Stomach (tissue), 9 donors: Measurements from ENCODE around the gene RPL39L. TPM values are rescaled to one million over a fixed set of nuclear protein-coding genes. Genes with fewer than 3 reads are reported as not detected.
A peak's percentile ranks its signal among the peaks of the same experiment; 100 is the strongest.

Experiments used
- DNase-seq, 2 donors: peaks; one replicate each; pipeline versions ENCODE4 v3.0.0 to v3.0.0-alpha.2; 2013 to 2019
- H3K27ac ChIP-seq, 5 donors: fragments of 200-600 bp in 4 of 5; sonication (generic) in 4 of 5; one replicate each; pipeline ENCODE4 v1.5.1; 2013 to 2019; ENCODE audit warnings: mild to moderate bottlenecking in 1 of 5, moderate library complexity in 1 of 5
- H3K27me3 ChIP-seq, 3 donors: fragments of 200-600 bp; sonication (generic); one replicate each; pipeline ENCODE4 v1.5.1; 2017 to 2019; ENCODE audit warnings: mixed run types in 1 of 3
- H3K36me3 ChIP-seq, 4 donors: fragments of 200-600 bp; sonication (generic); 1 replicate in 3 of 4; 2 replicates in 1 of 4; pipeline ENCODE4 v1.5.1; 2016 to 2019
- H3K4me1 ChIP-seq, 4 donors: fragments of 200-600 bp; sonication (generic); one replicate each; pipeline ENCODE4 v1.5.1; 2016 to 2019
- H3K4me3 ChIP-seq, 4 donors: fragments of 200-600 bp; sonication (generic) in 3 of 4; one replicate each; pipeline ENCODE4 v1.5.1; 2016 to 2019; ENCODE audit warnings: mild to moderate bottlenecking in 1 of 4
- H3K9me3 ChIP-seq, 4 donors: fragments of 200-600 bp; sonication (generic); one replicate each; pipeline ENCODE4 v1.5.1; 2016 to 2019
- CTCF ChIP-seq, 7 experiments: fragments of 450-650 bp in 4 of 7; fragments of 200-600 bp in 3 of 7; sonication (generic) in 3 of 7; IDR thresholded peaks; one replicate each; pipeline ENCODE4 v1.5.1; 2016 to 2019; ENCODE audit warnings: antibody characterized with exemption in 7 of 7, control low read depth in 2 of 7, mild to moderate bottlenecking in 1 of 7
- EP300 ChIP-seq: sonication (generic); formaldehyde crosslinking; IDR thresholded peaks from one replicate; pipeline ENCODE4 v1.6.1; 2017; ENCODE audit warnings: antibody characterized with exemption
- POLR2A ChIP-seq, 4 donors: fragments of 450-650 bp; IDR thresholded peaks; one replicate each; pipeline ENCODE4 v1.6.1; 2016; ENCODE audit warnings: antibody characterized with exemption in 4 of 4, control low read depth in 2 of 4, mild to moderate bottlenecking in 1 of 4, moderate library complexity in 1 of 4
- POLR2AphosphoS5 ChIP-seq, 3 donors: sonication (generic); formaldehyde crosslinking; IDR thresholded peaks; one replicate each; pipeline ENCODE4 v1.6.1; 2016; ENCODE audit warnings: antibody characterized with exemption in 3 of 3
- WGBS, 5 donors: extraction: QIAGEN DNeasy Blood & Tissue Kit in 3 of 5; methylation state at CpG; one replicate each; pipeline versions ENCODE4 v1.1.5 to v1.1.7; 2013 to 2018; 5-methylcytosine and 5-hydroxymethylcytosine counted together
- intact Hi-C: fragments of 100-400 bp; cut with DNase I; formaldehyde crosslinking; loops from one replicate; pipeline ENCODE4 v1.15.1; 2023; ENCODE audit warnings: low total_unique reads
- polyA plus RNA-seq, 3 donors: library from polyadenylated mRNA; stranded (reverse); fragments of 200-250 nt; gene quantifications; one replicate each; pipeline ENCODE4 v1.2.3, GENCODE V29; 2013
- total RNA-seq, 5 donors: library from RNA; depleted of rRNA; stranded (reverse); fragments of >200 nt; gene quantifications; one replicate each; pipeline versions ENCODE4 v1.1.0 to v1.2.3, GENCODE V29; 2014 to 2016
- donor health status: healthy with polysubstance abuse.
- donor health status: Bipolar disorder and iron deficiency.
- donor health status: healthy.

The RPL39L gene
- total and polyA plus RNA-seq, 8 donors, result 2.0 to 13.7 (median 4.8) TPM; not detected in 1

GRCh38 chr3:187165144-187165543 is 25.8 kb upstream of the RPL39L start:
- Histone ChIP-seq H3K9me3 (peaks cover under 1 to 5% (median 2%) of the 10 kb centered on the region in 4 donors), H3K4me3 (no peak overlapping the region), H3K36me3 (no peaks in the 10 kb centered on the region), H3K27ac (no peak overlapping the region), H3K27me3 (no peaks in the 10 kb centered on the region), H3K4me1 (peaks cover 0 to 11% (median 2%) of the 10 kb centered on the region in 4 donors)
- peak in 1 of 2 donors; percentile 82 for DNase-seq
- TF ChIP-seq POLR2AphosphoS5 (IDR thresholded peaks at IDR 0.05) (no peak), EP300 (no peak), POLR2A (IDR thresholded peaks at IDR 0.05) (no peak), CTCF (IDR thresholded peaks at IDR 0.05) (peak in 5 of 7 experiments; percentile 61 to 80 (median 72))
- intact Hi-C loops, result no loop called here
- 0 to 2% (median 0%) methylated on average over 3 of the region's 3 CpGs for WGBS, 5 donors

GRCh38 chr3:187162265-187162953 is 23.1 kb upstream of the RPL39L start:
- H3K36me3 ChIP-seq, result no peaks in the 10 kb centered on the region
- 62 to 71% (median 66%) methylated on average over 6 of the region's 6 CpGs for WGBS, 5 donors
- no peak for TF ChIP-seq EP300
- TF ChIP-seq CTCF (IDR thresholded peaks at IDR 0.05), result no peak
- no peak for TF ChIP-seq POLR2AphosphoS5 (IDR thresholded peaks at IDR 0.05)
- no peak for TF ChIP-seq POLR2A (IDR thresholded peaks at IDR 0.05)
- no peak overlapping the region for H3K27ac ChIP-seq
- H3K27me3 ChIP-seq, result no peaks in the 10 kb centered on the region
- peaks cover 0 to 7% (median 2%) of the 10 kb centered on the region in 4 donors for H3K4me1 ChIP-seq
- peaks cover 5 to 10% (median 9%) of the 10 kb centered on the region in 4 donors for H3K9me3 ChIP-seq
- no peak overlapping the region for H3K4me3 ChIP-seq
- intact Hi-C loops, result loop anchor here (5.0 kb wide), 1 partner anchor 310 kb away; no protein-coding TSS in a partner anchor
- DNase-seq, result no peak

GRCh38 chr3:187161556-187161955 is 22.3 kb upstream of the RPL39L start:
- H3K4me3 ChIP-seq, result no peak overlapping the region
- intact Hi-C loops, result loop anchor here (5.0 kb wide), 1 partner anchor 309 kb away; no protein-coding TSS in a partner anchor
- H3K27ac ChIP-seq, result no peak overlapping the region
- H3K9me3 ChIP-seq, result peaks cover 5 to 10% (median 9%) of the 10 kb centered on the region in 4 donors
- H3K36me3 ChIP-seq, result no peaks in the 10 kb centered on the region
- DNase-seq, result no peak
- no peaks in the 10 kb centered on the region for H3K27me3 ChIP-seq
- peaks cover 0 to 7% (median 2%) of the 10 kb centered on the region in 4 donors for H3K4me1 ChIP-seq
- TF ChIP-seq CTCF (IDR thresholded peaks at IDR 0.05) (no peak), POLR2A (IDR thresholded peaks at IDR 0.05) (no peak), EP300 (no peak), POLR2AphosphoS5 (IDR thresholded peaks at IDR 0.05) (no peak)

GRCh38 chr3:187150599-187150998 is 11.3 kb upstream of the RPL39L start:
- 33 to 100% (median 75%) methylated on average over 1 to 2 of the region's 2 CpGs for WGBS, 5 donors
- peak; percentile 20 to 48 for DNase-seq
- H3K4me1 ChIP-seq, result no peaks in the 10 kb centered on the region

More at GRCh38 chr3:187150599-187150998, 11.3 kb upstream of the RPL39L start:
- H3K4me3 ChIP-seq, result no peak overlapping the region
- TF ChIP-seq POLR2A (IDR thresholded peaks at IDR 0.05) (no peak), POLR2AphosphoS5 (IDR thresholded peaks at IDR 0.05) (no peak), EP300 (no peak), CTCF (IDR thresholded peaks at IDR 0.05) (peak in 1 of 7 experiments; percentile 14)
- intact Hi-C loops, result no loop called here
- H3K36me3 ChIP-seq, result no peaks in the 10 kb centered on the region
- H3K9me3 ChIP-seq, result peaks cover 0 to 2% (median under 1%) of the 10 kb centered on the region in 4 donors
- H3K27ac ChIP-seq, result no peak overlapping the region
- H3K27me3 ChIP-seq, result no peaks in the 10 kb centered on the region
